Measurements from ENCODE around the gene POMT1.
A peak's percentile ranks its signal among the peaks of the same experiment; 100 is the strongest.

GRCh38 chr9:131478421-131478868, 24.3 kb upstream of the POMT1 start:
- TF ChIP-seq EZH2 (IDR thresholded peaks at IDR 0.05) (no peak), CTCF (IDR thresholded peaks at IDR 0.05) (peak; percentile 75), EZH2phosphoT487 (IDR thresholded peaks at IDR 0.05) (no peak)
